HCT116 (cell line): Measurements from ENCODE around the gene LIMA1.

ENCODE experiments used
- CBX3 ChIP-seq: IDR thresholded peaks from 2 replicates; pipeline ENCODE4 v1.6.1; 2012; ENCODE audit warnings: low read depth
- CEBPB ChIP-seq: IDR thresholded peaks from 2 replicates; pipeline ENCODE4 v1.6.1; 2012; ENCODE audit warnings: low read depth
- POLR2A ChIP-seq: IDR thresholded peaks from 2 replicates; pipeline ENCODE4 v1.7.0; 2011; ENCODE audit warnings: borderline replicate concordance; ENCODE audit not compliant: insufficient read depth, insufficient read length; ENCODE audit errors: extremely low read depth
- POLR2AphosphoS5 ChIP-seq: IDR thresholded peaks from 2 replicates; pipeline ENCODE4 v1.6.1; 2011; ENCODE audit warnings: mild to moderate bottlenecking, low read depth, low read length, moderate library complexity
- SP1 ChIP-seq: IDR thresholded peaks from 2 replicates; pipeline ENCODE4 v1.6.1; 2012; ENCODE audit warnings: low read depth
- ZNF274 ChIP-seq: fragments of 200-500 bp; sonication (Bioruptor generic); IDR thresholded peaks from 2 replicates; pipeline ENCODE4 v1.6.1; 2014; ENCODE audit warnings: mild to moderate bottlenecking, low read depth, low read length, inconsistent platforms
- TF ChIP-seq, protein P1 (sequence below), 3 experiments: fragments of 200-600 bp in 1 of 3; sonication (generic) in 1 of 3; IDR thresholded peaks in 2 of 3; conservative IDR thresholded peaks in 1 of 3; 2 replicates each; pipeline ENCODE4 v1.5.1; 2012 to 2017; ENCODE audit warnings: low read depth in 2 of 3, low read length in 2 of 3, antibody characterized with exemption in 1 of 3, borderline replicate concordance in 1 of 3, control low read depth in 1 of 3, mild to moderate bottlenecking in 1 of 3, mixed read lengths in 1 of 3, mixed run types in 1 of 3, moderate library complexity in 1 of 3; ENCODE audit not compliant: insufficient read depth in 1 of 3
- TF ChIP-seq, protein P2 (sequence below): IDR thresholded peaks from 2 replicates; pipeline ENCODE4 v1.6.1; 2012

DNA sequence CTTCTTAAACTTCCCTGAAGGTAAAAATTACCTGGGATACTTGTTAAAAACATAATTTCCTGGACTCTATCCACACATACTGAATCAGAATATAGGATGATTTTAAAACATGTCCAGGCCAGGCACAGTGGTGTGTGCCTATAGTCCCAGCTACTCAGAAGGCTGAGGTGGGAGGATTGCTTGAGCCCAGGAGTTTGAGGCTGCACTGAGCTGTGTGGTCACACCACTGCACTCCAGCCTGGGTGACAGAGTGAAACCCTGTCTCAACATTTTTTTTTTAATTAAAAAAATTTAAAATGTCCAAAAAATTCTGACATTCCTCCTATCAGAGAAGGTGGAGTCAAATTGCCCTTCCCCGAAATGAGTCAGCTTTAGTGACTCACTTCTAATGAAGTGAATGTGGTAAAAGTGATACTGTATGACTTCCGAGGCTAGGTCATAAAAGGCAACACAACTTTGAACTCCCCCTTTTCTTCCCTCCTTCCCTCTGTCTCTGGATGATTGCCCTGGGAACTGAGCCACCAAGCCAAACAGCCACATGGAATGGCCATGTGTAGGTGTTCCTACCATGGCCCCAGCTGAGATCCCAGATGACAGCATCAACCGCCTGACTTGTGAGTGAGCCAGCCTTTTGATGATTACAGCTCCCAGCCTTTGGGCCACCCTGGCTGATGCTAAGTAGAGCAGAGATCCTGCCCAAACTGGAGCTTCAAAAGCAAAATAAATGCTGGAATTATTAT lies 36.3 kb downstream of the LIMA1 start:
- TF ChIP-seq, protein P1, sequence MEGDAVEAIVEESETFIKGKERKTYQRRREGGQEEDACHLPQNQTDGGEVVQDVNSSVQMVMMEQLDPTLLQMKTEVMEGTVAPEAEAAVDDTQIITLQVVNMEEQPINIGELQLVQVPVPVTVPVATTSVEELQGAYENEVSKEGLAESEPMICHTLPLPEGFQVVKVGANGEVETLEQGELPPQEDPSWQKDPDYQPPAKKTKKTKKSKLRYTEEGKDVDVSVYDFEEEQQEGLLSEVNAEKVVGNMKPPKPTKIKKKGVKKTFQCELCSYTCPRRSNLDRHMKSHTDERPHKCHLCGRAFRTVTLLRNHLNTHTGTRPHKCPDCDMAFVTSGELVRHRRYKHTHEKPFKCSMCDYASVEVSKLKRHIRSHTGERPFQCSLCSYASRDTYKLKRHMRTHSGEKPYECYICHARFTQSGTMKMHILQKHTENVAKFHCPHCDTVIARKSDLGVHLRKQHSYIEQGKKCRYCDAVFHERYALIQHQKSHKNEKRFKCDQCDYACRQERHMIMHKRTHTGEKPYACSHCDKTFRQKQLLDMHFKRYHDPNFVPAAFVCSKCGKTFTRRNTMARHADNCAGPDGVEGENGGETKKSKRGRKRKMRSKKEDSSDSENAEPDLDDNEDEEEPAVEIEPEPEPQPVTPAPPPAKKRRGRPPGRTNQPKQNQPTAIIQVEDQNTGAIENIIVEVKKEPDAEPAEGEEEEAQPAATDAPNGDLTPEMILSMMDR (IDR thresholded peaks at IDR 0.05 in 2 of 3, conservative IDR thresholded peaks at IDR 0.05 in 1 of 3; ENCODE audit: borderline replicate concordance in 1 of 3, insufficient read depth in 1 of 3, low read depth in 2 of 3, low read length in 2 of 3), result no peak
- TF ChIP-seq CEBPB (peak; percentile 90), POLR2AphosphoS5 (peak; percentile 76), CBX3 (peak; percentile 98), SP1 (peak; percentile 97), POLR2A (no peak), ZNF274 (no peak)
- TF ChIP-seq, protein P2, sequence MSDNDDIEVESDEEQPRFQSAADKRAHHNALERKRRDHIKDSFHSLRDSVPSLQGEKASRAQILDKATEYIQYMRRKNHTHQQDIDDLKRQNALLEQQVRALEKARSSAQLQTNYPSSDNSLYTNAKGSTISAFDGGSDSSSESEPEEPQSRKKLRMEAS, result peak; percentile 99
